ENCODE results near the gene PTGIS. TPM values are rescaled to one million over a fixed set of nuclear protein-coding genes. Genes with fewer than 3 reads are reported as not detected.

Gene PTGIS
- total and polyA plus RNA-seq, 2 donors (not counting 1 experiment from before 2014, with no cell fraction given), result not detected

DNA sequence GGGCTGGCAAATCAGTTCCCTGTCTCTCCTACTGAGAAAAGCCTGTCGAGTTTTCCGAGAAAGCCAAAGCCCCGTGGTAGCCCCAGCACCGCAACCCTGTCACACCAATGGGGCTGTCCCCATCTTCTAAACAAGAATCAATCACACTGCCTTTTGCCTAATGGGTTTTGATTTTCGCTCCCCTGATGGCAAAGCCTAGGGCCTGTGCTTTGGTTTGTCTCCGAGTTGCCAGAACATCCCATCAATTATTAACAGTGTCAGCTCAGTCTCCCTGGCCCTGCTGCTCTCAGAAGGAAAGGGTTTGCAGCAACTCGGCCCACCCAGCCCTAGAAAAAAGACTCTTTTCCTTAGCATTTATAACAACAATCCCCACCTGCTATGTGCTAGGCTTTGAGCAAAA lies 89.7 kb downstream of the PTGIS start:
- no peak overlapping the region for H3K4me3 Mint-ChIP-seq
- Histone ChIP-seq H4K20me1 (ENCODE audit: control insufficient read depth, insufficient read depth, low read length, poor library complexity, severe bottlenecking) (no peaks in the 10 kb centered on the region), H2AFZ (ENCODE audit: insufficient read depth, low read depth, low read length, poor library complexity, severe bottlenecking) (no peak overlapping the region), H3K9ac (ENCODE audit: low read length) (no peak overlapping the region), H3K27me3 (replicated peaks in 1 of 4; ENCODE audit: control extremely low read depth in 1 of 4, control insufficient read depth in 3 of 4, insufficient read depth in 4 of 4, low read length in 3 of 4) (peaks cover 0 to 28% (median 13%) of the 10 kb centered on the region in 4 experiments), H3K9me3 (ENCODE audit: control extremely low read depth in 1 of 3, control insufficient read depth in 2 of 3, insufficient read depth in 1 of 3, low read length in 2 of 3) (peaks cover 0 to 24% (median 0%) of the 10 kb centered on the region in 3 donors), H3K4me3 (ENCODE audit: control extremely low read depth in 1 of 5, extremely low read depth in 1 of 5, insufficient read depth in 1 of 5, low read depth in 2 of 5, low read length in 4 of 5) (no peak overlapping the region), H3K4me1 (ENCODE audit: control insufficient read depth in 2 of 2, insufficient read depth in 2 of 2, low read length in 2 of 2) (no peaks in the 10 kb centered on the region), H3K36me3 (replicated peaks in 1 of 2; ENCODE audit: control extremely low read depth in 1 of 2, control insufficient read depth in 1 of 2, extremely low read depth in 1 of 2, insufficient read depth in 2 of 2, low read length in 1 of 2) (no peaks in the 10 kb centered on the region), H3K4me2 (replicated peaks; ENCODE audit: low read depth, low read length, poor library complexity, severe bottlenecking) (no peak overlapping the region), H3K79me2 (ENCODE audit: control insufficient read depth, insufficient read depth, low read length) (no peaks in the 10 kb centered on the region), H3K27ac (ENCODE audit: low read length in 2 of 2) (no peak overlapping the region)
- 63% methylated on average over 7 of the region's 7 CpGs for WGBS (ENCODE audit: insufficient coverage)
- ATAC-seq (ENCODE audit: low read depth) (no peak), DNase-seq (no peak)
- no peaks in the 10 kb centered on the region for H3K4me1 Mint-ChIP-seq
- no peaks in the 10 kb centered on the region for H3K9me3 Mint-ChIP-seq (ENCODE audit: insufficient read depth)
- CTCF ChIA-PET, result interaction anchor here (0.6 kb wide), 1 partner anchor 1584 kb away, joined by 3 read pairs; no protein-coding TSS in a partner anchor
- POLR2A ChIA-PET, result no interaction called here
- intact Hi-C loops (cut with micrococcal nuclease), result no loop called here
- TF ChIP-seq, protein P1, sequence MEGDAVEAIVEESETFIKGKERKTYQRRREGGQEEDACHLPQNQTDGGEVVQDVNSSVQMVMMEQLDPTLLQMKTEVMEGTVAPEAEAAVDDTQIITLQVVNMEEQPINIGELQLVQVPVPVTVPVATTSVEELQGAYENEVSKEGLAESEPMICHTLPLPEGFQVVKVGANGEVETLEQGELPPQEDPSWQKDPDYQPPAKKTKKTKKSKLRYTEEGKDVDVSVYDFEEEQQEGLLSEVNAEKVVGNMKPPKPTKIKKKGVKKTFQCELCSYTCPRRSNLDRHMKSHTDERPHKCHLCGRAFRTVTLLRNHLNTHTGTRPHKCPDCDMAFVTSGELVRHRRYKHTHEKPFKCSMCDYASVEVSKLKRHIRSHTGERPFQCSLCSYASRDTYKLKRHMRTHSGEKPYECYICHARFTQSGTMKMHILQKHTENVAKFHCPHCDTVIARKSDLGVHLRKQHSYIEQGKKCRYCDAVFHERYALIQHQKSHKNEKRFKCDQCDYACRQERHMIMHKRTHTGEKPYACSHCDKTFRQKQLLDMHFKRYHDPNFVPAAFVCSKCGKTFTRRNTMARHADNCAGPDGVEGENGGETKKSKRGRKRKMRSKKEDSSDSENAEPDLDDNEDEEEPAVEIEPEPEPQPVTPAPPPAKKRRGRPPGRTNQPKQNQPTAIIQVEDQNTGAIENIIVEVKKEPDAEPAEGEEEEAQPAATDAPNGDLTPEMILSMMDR (IDR thresholded peaks at IDR 0.05), result no peak
- TF ChIP-seq EZH2 (IDR thresholded peaks at IDR 0.05; ENCODE audit: borderline replicate concordance, insufficient read depth, low read depth, low read length, poor library complexity, severe bottlenecking), result no peak
- H3K27ac Mint-ChIP-seq, result no peak overlapping the region
- H3K27me3 Mint-ChIP-seq, result peaks cover 57% of the 10 kb centered on the region

GRCh38 chr20:49477200-49477599 lies 90.7 kb downstream of the PTGIS start:
- no peaks in the 10 kb centered on the region for H3K4me1 Mint-ChIP-seq
- H3K4me3 Mint-ChIP-seq, result no peak overlapping the region
- no peak for ATAC-seq (ENCODE audit: low read depth)
- Histone ChIP-seq H3K4me3 (ENCODE audit: control extremely low read depth in 1 of 5, extremely low read depth in 1 of 5, insufficient read depth in 1 of 5, low read depth in 2 of 5, low read length in 4 of 5) (no peak overlapping the region), H4K20me1 (ENCODE audit: control insufficient read depth, insufficient read depth, low read length, poor library complexity, severe bottlenecking) (no peaks in the 10 kb centered on the region), H3K4me2 (replicated peaks; ENCODE audit: low read depth, low read length, poor library complexity, severe bottlenecking) (no peak overlapping the region), H3K79me2 (ENCODE audit: control insufficient read depth, insufficient read depth, low read length) (no peaks in the 10 kb centered on the region), H3K9me3 (ENCODE audit: control extremely low read depth in 1 of 3, control insufficient read depth in 2 of 3, insufficient read depth in 1 of 3, low read length in 2 of 3) (peaks cover 0 to 16% (median 0%) of the 10 kb centered on the region in 3 donors), H3K9ac (ENCODE audit: low read length) (no peak overlapping the region), H3K36me3 (replicated peaks in 1 of 2; ENCODE audit: control extremely low read depth in 1 of 2, control insufficient read depth in 1 of 2, extremely low read depth in 1 of 2, insufficient read depth in 2 of 2, low read length in 1 of 2) (no peaks in the 10 kb centered on the region), H3K27ac (ENCODE audit: low read length in 2 of 2) (no peak overlapping the region), H3K4me1 (ENCODE audit: control insufficient read depth in 2 of 2, insufficient read depth in 2 of 2, low read length in 2 of 2) (no peaks in the 10 kb centered on the region), H3K27me3 (replicated peaks in 1 of 4; ENCODE audit: control extremely low read depth in 1 of 4, control insufficient read depth in 3 of 4, insufficient read depth in 4 of 4, low read length in 3 of 4) (peaks cover 0 to 20% (median 10%) of the 10 kb centered on the region in 4 experiments), H2AFZ (ENCODE audit: insufficient read depth, low read depth, low read length, poor library complexity, severe bottlenecking) (no peak overlapping the region)
- H3K9me3 Mint-ChIP-seq (ENCODE audit: insufficient read depth), result no peaks in the 10 kb centered on the region
- ChIA-PET CTCF (no interaction called here), POLR2A (no interaction called here)
- no peak overlapping the region for H3K27ac Mint-ChIP-seq
- TF ChIP-seq, protein P1 (IDR thresholded peaks at IDR 0.05), result no peak
- TF ChIP-seq EZH2 (IDR thresholded peaks at IDR 0.05; ENCODE audit: borderline replicate concordance, insufficient read depth, low read depth, low read length, poor library complexity, severe bottlenecking), result no peak
- DNase-seq, result no peak
- peaks cover 59% of the 10 kb centered on the region for H3K27me3 Mint-ChIP-seq
- intact Hi-C loops (cut with micrococcal nuclease), result no loop called here
- WGBS (ENCODE audit: insufficient coverage), result 43% methylated on average over 1 of the region's 3 CpGs
